PC-9 (cell line): ENCODE results near the gene RPS15. TPM values are rescaled to one million over a fixed set of nuclear protein-coding genes. Genes with fewer than 3 reads are reported as not detected.

ENCODE experiments used
- BruUV-seq: library from RNA; stranded (reverse); fragments of 400-500 nt; replicated peaks from 2 replicates; lab custom pipeline; 2021; lab: Mats Ljungman, UMichigan
- CTCF ChIA-PET: fragments of 300-600 bp; sonication (Branson Sonifier 250); formaldehyde crosslinking; loops from one replicate; lab custom pipeline; 2022; ENCODE audit warnings: antibody characterized with exemption; lab: Charles Lee
- POLR2A ChIA-PET: fragments of 300-600 bp; sonication (Branson Sonifier 250); formaldehyde crosslinking; loops from one replicate; lab custom pipeline; 2022; ENCODE audit warnings: antibody characterized with exemption; ENCODE audit not compliant: unreplicated experiment; lab: Charles Lee
- DNase-seq, 2 experiments: peaks; one replicate each; pipeline versions ENCODE4 v3.0.0 to v3.0.0-alpha.2; 2015 to 2022; ENCODE audit warnings: mixed read lengths in 1 of 2
- H2AFZ ChIP-seq: fragments of 200-600 bp; sonication (generic); 2 replicates; pipeline ENCODE4 v1.8.1; 2017; ENCODE audit warnings: antibody characterized with exemption
- H3F3A ChIP-seq: fragments of 200-600 bp; sonication (generic); 2 replicates; pipeline ENCODE4 v1.8.1; 2017; ENCODE audit warnings: antibody characterized with exemption, mild to moderate bottlenecking, low read depth; ENCODE audit not compliant: insufficient read depth
- H3K27ac ChIP-seq: fragments of 200-600 bp; sonication (generic); 2 replicates; pipeline ENCODE4 v1.6.1; 2016; ENCODE audit warnings: mixed run types
- H3K27me3 ChIP-seq: fragments of 200-600 bp; sonication (generic); 2 replicates; pipeline ENCODE4 v1.6.1; 2016; ENCODE audit warnings: low read depth, mixed run types; ENCODE audit not compliant: insufficient read depth
- H3K36me3 ChIP-seq: fragments of 200-600 bp; sonication (generic); 2 replicates; pipeline ENCODE4 v1.6.1; 2016; ENCODE audit warnings: low read depth, mixed run types
- H3K4me1 ChIP-seq: fragments of 200-600 bp; sonication (generic); replicated peaks from 2 replicates; pipeline ENCODE4 v1.6.1; 2016; ENCODE audit warnings: mixed run types; ENCODE audit not compliant: insufficient read depth
- H3K4me2 ChIP-seq: fragments of 200-600 bp; sonication (generic); 2 replicates; pipeline ENCODE4 v1.6.1; 2017; ENCODE audit warnings: mixed run types
- H3K4me3 ChIP-seq: fragments of 200-600 bp; sonication (generic); 2 replicates; pipeline ENCODE4 v1.6.1; 2016; ENCODE audit warnings: mixed run types
- H3K79me2 ChIP-seq: fragments of 200-600 bp; sonication (generic); 2 replicates; pipeline ENCODE4 v1.6.1; 2017; ENCODE audit warnings: low read depth, mixed run types
- H3K9me2 ChIP-seq: fragments of 200-600 bp; sonication (generic); 2 replicates; pipeline ENCODE4 v1.8.1; 2017; ENCODE audit warnings: mild to moderate bottlenecking; ENCODE audit not compliant: insufficient read depth
- H3K9me3 ChIP-seq: fragments of 200-600 bp; sonication (generic); 2 replicates; pipeline ENCODE4 v1.8.1; 2016; ENCODE audit warnings: low read depth; ENCODE audit not compliant: insufficient read depth
- H4K20me1 ChIP-seq: fragments of 200-600 bp; sonication (generic); 2 replicates; pipeline ENCODE4 v1.8.1; 2017; ENCODE audit not compliant: insufficient read depth
- EZH2 ChIP-seq: fragments of 200-600 bp; sonication (generic); IDR thresholded peaks from 2 replicates; pipeline ENCODE4 v1.8.0; 2017; ENCODE audit warnings: antibody characterized with exemption, low read depth
- intact Hi-C: fragments of 100-400 bp; cut with micrococcal nuclease; formaldehyde crosslinking; loops from one replicate; pipeline ENCODE4 v1.10.0; 2022; ENCODE audit not compliant: unreplicated experiment
- total RNA-seq: library from RNA; stranded (reverse); gene quantifications from 2 replicates; pipeline ENCODE4 v1.2.3, GENCODE V29; 2021
- TF ChIP-seq, protein P1 (sequence below): fragments of 200-600 bp; sonication (generic); conservative IDR thresholded peaks from 2 replicates; pipeline ENCODE4 v1.6.1; 2017; ENCODE audit warnings: mixed run types, antibody characterized with exemption, mild to moderate bottlenecking, moderate library complexity

Gene RPS15
- total RNA-seq, 1 experiment from 2014 or later: 967 TPM

- CTCF ChIA-PET: no interaction called here
- no peak for DNase-seq
Measured at GRCh38 chr19:1466018-1466460, 27.8 kb downstream of the RPS15 start.

GRCh38 chr19:1466461-1467214, 28.4 kb downstream of the RPS15 start:
- Histone ChIP-seq H3K4me2 (no peak overlapping the region), H3K4me3 (no peak overlapping the region), H2AFZ (no peak overlapping the region), H3K27ac (no peak overlapping the region), H3K27me3 (no peaks in the 10 kb centered on the region), H3K9me2 (no peaks in the 10 kb centered on the region), H3K36me3 (no peaks in the 10 kb centered on the region), H3K79me2 (no peaks in the 10 kb centered on the region), H3K9me3 (no peaks in the 10 kb centered on the region), H4K20me1 (no peaks in the 10 kb centered on the region; the same call in none of the 2 replicates), H3K4me1 (no peaks in the 10 kb centered on the region), H3F3A (no peaks in the 10 kb centered on the region)
- intact Hi-C loops: no loop called here
- BruUV-seq: no TSS peak
- DNase-seq: no peak
- POLR2A ChIA-PET: no interaction called here
- TF ChIP-seq, protein P1, sequence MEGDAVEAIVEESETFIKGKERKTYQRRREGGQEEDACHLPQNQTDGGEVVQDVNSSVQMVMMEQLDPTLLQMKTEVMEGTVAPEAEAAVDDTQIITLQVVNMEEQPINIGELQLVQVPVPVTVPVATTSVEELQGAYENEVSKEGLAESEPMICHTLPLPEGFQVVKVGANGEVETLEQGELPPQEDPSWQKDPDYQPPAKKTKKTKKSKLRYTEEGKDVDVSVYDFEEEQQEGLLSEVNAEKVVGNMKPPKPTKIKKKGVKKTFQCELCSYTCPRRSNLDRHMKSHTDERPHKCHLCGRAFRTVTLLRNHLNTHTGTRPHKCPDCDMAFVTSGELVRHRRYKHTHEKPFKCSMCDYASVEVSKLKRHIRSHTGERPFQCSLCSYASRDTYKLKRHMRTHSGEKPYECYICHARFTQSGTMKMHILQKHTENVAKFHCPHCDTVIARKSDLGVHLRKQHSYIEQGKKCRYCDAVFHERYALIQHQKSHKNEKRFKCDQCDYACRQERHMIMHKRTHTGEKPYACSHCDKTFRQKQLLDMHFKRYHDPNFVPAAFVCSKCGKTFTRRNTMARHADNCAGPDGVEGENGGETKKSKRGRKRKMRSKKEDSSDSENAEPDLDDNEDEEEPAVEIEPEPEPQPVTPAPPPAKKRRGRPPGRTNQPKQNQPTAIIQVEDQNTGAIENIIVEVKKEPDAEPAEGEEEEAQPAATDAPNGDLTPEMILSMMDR: no peak
- CTCF ChIA-PET: no interaction called here

More at GRCh38 chr19:1466018-1466460, 27.8 kb downstream of the RPS15 start:
- intact Hi-C loops: no loop called here
- POLR2A ChIA-PET: no interaction called here
- no peaks in the 10 kb centered on the region; the same call in none of the 2 replicates for H4K20me1 ChIP-seq
- no peaks in the 10 kb centered on the region for H3K36me3 ChIP-seq
- H3F3A ChIP-seq: no peaks in the 10 kb centered on the region
- H3K9me3 ChIP-seq: no peaks in the 10 kb centered on the region
- H3K4me2 ChIP-seq: no peak overlapping the region
- TF ChIP-seq EZH2: no peak
- TF ChIP-seq, protein P1: no peak
- no peaks in the 10 kb centered on the region for H3K4me1 ChIP-seq
- no peak overlapping the region for H2AFZ ChIP-seq
- no peaks in the 10 kb centered on the region for H3K9me2 ChIP-seq
- BruUV-seq: no TSS peak
- no peak overlapping the region for H3K27ac ChIP-seq
- no peaks in the 10 kb centered on the region for H3K27me3 ChIP-seq
- H3K4me3 ChIP-seq: no peak overlapping the region
- H3K79me2 ChIP-seq: no peaks in the 10 kb centered on the region

DNA sequence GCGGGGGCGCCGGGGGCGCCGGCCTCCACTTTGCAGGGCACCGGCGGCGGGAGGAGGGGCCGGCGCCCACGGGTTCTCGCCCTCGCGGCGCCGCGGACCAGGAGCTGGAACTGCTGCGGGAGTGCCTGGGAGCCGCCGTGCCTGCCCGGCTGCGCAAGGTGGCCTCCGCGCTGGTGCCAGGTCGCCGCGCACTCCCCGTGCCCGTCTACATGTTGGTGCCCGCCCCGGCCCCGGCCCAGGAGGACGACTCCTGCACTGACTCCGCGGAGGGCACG, 29.0 kb downstream of the RPS15 start:
- H3K4me2 ChIP-seq: no peak overlapping the region
- CTCF ChIA-PET: no interaction called here
- no peak overlapping the region for H2AFZ ChIP-seq
- no peak for DNase-seq
- intact Hi-C loops: no loop called here
- no peak overlapping the region for H3K27ac ChIP-seq
- TF ChIP-seq, protein P1: no peak
- no peak for TF ChIP-seq EZH2
- H3K4me1 ChIP-seq: no peaks in the 10 kb centered on the region
- no peaks in the 10 kb centered on the region; the same call in none of the 2 replicates for H4K20me1 ChIP-seq
- POLR2A ChIA-PET: no interaction called here
- H3K79me2 ChIP-seq: no peaks in the 10 kb centered on the region
- H3K4me3 ChIP-seq: no peak overlapping the region
- no peaks in the 10 kb centered on the region for H3K9me3 ChIP-seq
- no peaks in the 10 kb centered on the region for H3K27me3 ChIP-seq
- H3K36me3 ChIP-seq: no peaks in the 10 kb centered on the region
- no peaks in the 10 kb centered on the region for H3F3A ChIP-seq
- BruUV-seq: no TSS peak
- H3K9me2 ChIP-seq: no peaks in the 10 kb centered on the region
